ENCODE results near the gene BCL11A.

BCL11A gene

GRCh38 chr2:60541056-60541651 is 12.3 kb downstream of the BCL11A start:
- DNase-seq, result no peak

DNA sequence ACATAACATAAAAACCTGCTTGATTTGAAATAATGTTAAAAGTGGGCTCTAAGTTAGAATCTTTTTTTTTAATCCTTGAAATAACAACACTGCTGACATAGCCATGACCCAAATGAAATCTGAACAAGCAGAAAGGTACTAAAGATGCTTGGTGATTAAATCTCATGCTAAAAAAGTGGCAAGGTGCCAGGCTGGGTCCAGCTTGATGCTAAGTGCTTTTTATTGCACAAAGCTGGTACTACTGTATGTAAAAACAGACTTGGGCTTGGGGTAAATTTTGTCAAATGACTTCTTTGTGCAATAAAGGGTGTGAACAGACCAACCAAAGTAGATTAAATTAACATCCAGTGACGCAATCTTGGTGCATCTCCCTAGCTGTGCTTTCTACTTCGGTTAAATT is 13.4 kb downstream of the BCL11A start:
- no peak for DNase-seq

- DNase-seq, result no peak
Measured at GRCh38 chr2:60539140-60539539, 14.3 kb downstream of the BCL11A start.

DNA sequence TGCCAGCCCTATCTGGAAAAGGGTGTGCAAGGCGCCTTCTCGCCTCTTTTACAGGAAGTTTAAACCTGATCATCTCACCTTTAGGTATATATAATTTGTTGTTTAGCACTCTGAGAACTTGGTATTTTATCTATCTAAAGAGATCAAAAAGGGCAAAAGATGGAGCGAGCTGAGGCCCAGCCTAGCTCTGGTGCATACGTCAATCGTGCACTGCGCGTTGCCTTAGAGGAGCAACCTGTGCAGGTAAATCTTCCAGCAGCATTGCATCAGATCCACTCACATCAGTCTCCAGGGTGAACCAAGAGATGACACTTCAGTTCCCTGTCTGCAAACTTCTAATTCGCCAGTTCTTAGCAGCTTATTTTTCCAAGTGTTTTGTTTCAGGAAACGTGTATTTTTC is 15.4 kb downstream of the BCL11A start:
- no peak for DNase-seq

GRCh38 chr2:60536746-60537145 is 16.7 kb downstream of the BCL11A start:
- no peak for DNase-seq

- DNase-seq, result no peak
Measured at GRCh38 chr2:60535685-60536312, 17.7 kb downstream of the BCL11A start.

DNA sequence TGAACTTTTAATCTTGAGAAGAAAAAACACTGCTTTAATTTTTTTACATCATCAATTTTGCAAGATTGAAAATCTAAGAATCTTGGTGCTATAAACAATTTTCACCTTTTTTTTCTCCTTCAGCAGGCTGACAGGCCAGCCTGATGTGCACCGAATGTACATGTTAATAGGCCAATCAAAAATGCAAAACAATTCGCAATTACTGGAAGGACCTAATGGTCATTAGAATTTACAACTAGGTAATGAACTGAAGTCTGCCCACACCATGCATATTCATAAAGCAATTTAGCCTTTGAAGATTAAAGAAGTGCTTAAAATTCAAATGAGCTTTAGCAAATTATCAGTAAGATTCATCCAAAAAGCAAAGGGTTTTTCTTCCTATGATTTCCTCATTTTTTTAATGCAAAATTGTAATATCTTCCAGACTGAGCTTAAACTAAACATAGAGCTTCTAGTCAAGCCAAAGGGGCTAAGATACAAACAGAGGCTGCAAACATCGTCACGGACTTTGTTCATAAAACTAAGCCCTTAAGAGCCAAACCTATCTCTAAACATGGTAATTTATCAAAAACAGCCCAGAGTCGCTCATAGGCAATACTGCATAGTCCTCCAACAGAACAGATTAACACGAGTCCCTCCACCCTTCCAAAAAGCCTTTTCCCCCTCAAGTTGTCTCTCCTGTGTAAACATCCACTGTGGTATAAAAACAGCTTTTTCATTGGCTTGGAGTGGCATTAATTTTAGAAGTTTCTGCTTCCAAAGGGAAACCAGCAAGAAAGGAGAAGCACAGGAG is 18.4 kb downstream of the BCL11A start:
- no peak for DNase-seq

DNA sequence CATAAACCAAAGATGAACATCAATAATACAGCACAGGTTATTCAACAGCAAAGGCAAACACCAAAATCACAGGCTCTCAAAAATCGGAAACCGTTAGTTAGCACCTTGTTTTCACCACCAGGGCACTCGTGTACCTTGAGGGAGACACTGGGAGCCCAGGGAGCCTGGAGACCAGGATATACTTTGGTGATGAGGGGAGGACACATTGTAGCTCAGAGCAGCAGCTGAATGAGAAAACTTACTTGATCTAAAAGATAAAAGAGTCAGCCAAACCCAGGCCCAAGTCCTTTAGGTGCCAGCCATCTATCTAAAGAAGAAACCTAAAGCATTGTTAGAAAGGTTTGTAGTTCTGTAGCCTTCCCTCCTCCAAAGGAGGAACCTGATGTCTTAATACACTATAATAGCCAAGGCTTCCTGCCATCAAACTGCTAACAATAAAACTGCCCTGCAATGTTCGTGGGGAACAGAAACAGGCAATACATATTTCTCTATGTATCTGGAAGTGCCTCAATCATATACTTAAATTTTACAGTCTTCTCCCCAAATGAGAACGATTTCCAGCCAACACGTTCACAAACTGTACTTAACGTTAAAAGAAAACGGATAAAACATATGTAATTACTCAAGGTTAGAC is 19.3 kb downstream of the BCL11A start:
- no peak for DNase-seq

GRCh38 chr2:60533101-60534051 is 20.1 kb downstream of the BCL11A start:
- DNase-seq, result no peak

DNA sequence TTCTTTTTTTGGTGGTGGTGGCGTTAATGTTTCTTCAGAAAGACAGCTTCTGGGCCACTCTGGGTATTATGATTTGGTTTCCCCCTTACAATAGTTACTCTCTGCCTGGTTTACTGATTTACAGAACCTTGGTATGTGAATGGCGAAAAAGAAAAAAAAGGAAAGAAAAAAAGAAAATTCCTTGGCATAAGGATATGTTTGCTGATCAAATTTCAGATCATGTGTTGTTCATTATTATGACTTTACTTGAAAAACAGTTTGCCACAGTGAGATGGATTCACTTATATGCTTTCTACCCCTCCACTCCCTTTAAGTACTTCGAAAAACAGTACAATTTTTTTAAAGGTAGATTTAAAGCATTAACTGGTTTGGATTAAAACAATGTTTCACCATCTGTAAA is 21.0 kb downstream of the BCL11A start:
- no peak for DNase-seq

DNA sequence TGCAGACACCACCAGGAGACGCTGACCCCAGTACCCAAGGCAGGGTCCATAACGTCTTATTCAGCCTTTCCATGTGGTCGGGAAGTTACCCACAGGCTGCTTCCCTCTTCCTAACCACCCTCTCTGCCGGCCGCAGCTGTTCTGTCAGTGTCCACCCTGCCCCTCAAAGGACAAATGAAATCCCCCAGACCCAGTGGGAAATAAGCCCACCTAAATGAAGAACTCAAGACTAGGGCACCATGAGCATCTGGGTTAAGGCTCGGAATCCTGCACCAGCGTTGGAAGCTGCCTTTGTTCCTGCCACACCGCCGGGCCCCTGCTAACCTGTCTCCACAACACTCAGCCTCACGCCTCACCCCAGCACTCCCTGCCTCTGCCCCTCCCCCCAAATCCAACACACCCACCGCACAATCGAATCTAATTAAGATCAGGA is 21.7 kb downstream of the BCL11A start:
- no peak for DNase-seq

DNA sequence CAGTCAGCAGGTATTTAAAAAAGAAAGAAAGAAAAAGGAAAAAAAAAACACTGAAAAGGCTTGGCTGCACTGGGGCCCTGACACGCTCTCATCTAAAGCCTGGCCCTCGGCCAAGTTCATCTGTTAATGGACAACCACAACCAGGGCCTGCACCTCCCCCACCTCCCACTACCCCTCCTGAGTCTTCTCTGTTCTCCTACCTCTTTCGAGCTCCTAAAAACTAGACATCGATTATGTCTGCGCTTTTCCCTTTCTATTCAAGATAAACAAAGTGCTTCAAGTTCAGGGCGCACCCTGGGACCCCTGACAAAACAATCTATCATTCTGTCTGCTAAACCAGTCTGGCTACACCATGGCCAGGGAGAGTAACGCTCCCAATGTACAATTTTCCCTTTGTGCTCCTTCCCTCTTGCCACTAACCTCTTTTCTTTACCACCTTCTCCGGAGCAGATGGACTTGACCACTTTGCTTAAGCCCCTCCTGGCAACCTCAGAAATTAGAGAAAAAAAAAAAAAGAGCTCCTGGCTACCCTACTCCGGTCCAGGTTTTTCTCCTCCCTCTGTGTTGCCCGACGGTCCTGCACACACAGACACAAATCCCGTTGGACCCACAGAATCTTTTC is 22.7 kb downstream of the BCL11A start:
- DNase-seq, result no peak

DNA sequence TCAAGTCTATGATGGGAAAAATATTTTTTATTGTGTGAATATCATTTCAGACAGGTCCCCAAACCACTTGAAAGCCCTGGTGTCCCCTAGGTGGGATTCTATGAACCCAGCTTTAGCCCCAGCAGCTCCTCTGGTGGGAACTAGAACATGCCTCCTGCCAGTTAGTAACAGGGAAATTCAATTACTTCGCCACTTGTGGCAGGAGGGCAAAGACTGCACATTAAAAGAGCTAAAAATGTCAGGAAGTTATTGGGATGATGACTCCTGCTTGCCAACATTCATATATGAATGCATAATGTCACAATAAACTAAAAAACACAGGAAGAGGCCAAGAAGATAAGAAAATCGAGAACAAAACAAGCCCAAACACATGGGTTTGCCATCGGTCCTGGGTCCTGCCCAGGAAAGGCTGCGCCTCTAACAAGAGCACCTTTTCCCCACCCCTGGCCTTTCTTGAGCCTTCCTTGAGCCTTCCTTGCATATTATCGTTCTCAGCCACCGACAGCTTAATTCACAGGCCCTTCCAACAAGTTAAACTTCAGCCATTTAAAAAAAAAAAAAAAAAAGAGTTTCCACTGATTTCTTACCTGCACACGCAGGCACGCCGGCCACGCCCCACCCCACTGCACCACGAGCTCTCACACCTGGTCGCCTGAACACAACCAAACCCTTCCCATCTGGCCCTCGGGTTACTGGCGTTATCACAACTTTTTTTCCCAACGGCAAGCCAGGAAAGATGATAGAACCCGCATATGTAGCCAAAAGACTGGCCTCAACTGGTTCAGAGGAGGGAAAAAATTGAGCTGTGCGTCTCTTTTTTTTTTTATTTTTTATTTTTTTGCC is 23.4 kb downstream of the BCL11A start:
- no peak for DNase-seq

DNA sequence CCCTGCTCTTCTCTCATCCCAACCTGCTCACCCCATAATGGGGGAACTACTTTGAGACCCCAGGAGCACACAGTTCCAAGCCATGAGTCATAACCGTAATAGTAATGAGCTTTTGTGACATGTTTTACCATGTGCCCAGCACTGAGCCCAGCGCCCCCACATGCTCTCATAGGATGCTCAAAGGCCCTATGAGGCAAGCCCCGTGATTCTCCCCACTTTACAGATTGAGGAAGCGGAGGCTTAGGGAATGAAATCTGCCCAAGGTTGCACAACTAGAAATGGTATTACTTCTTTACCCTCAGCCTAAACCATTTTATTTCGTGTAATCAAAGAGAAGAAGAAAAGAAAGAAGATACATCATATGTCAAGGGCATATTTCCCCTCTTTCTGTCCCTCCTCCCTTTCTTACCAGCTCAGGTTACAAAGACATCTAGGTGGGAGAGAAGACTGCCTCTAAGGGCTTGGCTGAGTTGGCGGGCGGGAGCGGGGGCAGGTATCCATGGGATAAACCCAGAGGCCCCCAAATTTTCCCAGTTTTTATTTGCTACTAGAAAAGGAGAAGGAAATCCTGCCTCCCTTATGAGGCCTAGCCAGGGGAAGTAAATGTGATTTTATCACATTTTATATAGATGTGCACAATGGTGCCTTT is 24.2 kb downstream of the BCL11A start:
- DNase-seq, result no peak

DNA sequence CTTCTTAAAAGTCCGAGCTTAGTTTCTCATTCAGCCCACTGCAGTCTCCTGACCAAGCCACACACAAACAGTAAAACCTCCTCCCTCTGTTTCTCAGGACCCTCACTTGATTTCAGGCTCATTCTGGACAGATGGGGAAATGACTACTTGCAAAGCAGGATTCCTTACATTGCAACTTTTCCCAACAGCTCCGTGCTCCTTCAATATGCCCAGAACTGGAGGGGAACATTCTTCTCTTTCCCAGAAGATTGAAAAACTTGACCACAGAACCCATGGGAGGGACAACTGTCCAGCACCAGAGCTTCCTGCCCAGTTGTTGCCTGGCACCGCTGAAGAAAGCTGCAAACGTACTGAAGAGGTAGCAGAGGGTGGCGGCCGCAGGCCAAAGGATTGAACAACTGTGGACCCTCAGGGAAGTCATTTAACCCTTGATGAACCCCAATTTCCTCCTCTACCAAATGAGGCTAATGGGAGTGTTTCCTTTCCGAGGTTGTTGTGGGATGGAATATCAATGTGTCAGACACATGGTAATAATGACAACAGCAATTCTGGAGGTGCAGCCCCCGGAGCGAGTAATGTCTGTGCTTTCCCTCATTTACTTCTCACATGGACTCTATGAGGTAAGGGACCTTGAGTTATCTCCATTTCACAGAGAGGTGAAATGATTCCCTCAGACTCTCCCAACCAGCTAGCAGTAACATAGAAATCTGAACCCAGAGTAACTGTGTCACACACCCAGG is 25.0 kb downstream of the BCL11A start:
- DNase-seq, result no peak

- DNase-seq, result no peak
Measured at GRCh38 chr2:60527762-60528161, 25.7 kb downstream of the BCL11A start.

GRCh38 chr2:60526623-60527022 is 26.8 kb downstream of the BCL11A start:
- no peak for DNase-seq

- DNase-seq, result no peak
Measured at GRCh38 chr2:60525899-60526298, 27.6 kb downstream of the BCL11A start.

DNA sequence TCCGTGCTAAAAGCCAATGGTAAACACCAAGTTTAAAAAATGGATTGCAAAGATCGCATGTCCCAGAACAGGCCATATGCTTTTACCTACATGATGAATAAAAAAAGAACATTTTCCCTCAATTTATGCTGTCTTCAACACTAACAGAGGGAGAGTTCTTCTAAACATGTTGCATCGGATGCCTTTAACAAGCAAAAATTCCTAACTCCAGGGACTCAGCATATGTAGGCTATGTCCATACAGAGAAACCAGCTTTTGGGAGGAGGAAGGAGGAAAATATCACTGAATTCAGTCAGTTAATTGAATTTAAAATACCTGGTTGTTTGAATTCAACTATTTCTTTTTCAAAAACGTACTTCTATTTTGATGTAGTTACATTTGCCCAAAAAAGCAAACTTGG is 28.6 kb downstream of the BCL11A start:
- no peak for DNase-seq

DNA sequence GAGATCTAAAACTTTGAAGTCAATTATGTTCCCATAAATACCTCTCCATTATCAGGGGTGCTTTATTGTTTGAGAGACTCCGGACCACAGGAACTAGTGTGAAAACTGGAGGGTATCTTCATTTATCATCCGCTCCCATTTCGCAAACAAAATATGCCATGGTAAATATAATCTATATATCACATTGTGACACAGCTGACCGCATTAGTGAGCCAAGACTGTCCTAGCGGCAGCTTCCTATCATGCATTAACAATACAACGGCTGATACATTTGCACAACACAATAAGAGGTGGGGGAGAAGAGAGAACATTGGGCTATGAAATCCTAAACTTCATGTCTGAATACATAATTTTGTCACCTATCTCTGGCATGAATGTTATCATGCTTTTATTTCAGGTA is 29.5 kb downstream of the BCL11A start:
- no peak for DNase-seq

Measured in activated CD4-positive, CD25-positive, alpha-beta regulatory T cell treated with anti-CD3 and anti-CD28 coated beads, Interleukin-2, amount 50 U/mL, for 72 hours (primary cell).